K562 (cell line): ENCODE results near the gene ART4. TPM values are rescaled to one million over a fixed set of nuclear protein-coding genes. Genes with fewer than 3 reads are reported as not detected.

Experiments used
- ATAC-seq: fragments of 200-7000 bp; cut with Tn5 transposase; 3 replicates; pipeline ENCODE4 v1.9.1; 2020; ENCODE audit warnings: moderate library complexity
- BruUV-seq: library from RNA; stranded (reverse); fragments of 400-500 nt; replicated peaks from 2 replicates; lab custom pipeline; 2021; lab: Mats Ljungman, UMichigan
- CTCF ChIA-PET: fragments of 300-600 bp; formaldehyde crosslinking; extraction: SDS; loops from one replicate; lab custom pipeline; 2021; ENCODE audit warnings: low intra/inter-chr PET ratio; lab: Yijun Ruan, JAX
- POLR2A ChIA-PET: fragments of 300-600, 350-650 bp; sonication (Branson Sonifier 250); formaldehyde crosslinking; extraction: SDS; loops from one replicate; lab custom pipeline; 2021; ENCODE audit warnings: antibody characterized with exemption, inconsistent platforms; lab: Yijun Ruan, JAX
- DNase-seq, 4 experiments: peaks; one replicate each; pipeline versions ENCODE4 v3.0.0 to v3.0.0-alpha.2; 2011 to 2018; ENCODE audit warnings: low spot score in 3 of 4, mixed read lengths in 3 of 4; ENCODE audit errors: extremely low read depth in 1 of 4
- FAIRE-seq: peaks from 2 replicates; lab custom pipeline; 2011; peaks lifted over from hg19 to GRCh38; lab: Jason Lieb, UNC
- H2AFZ ChIP-seq: 2 replicates; pipeline ENCODE4 v1.6.0; 2011; ENCODE audit warnings: low read depth, low read length, control low read depth, inconsistent platforms
- H3K27ac ChIP-seq: fragments of 200-600 bp; 3 replicates; pipeline ENCODE4 v1.8.0; 2011; ENCODE audit warnings: low read depth, mild to moderate bottlenecking, control low read depth, inconsistent platforms, low read length, moderate library complexity, mixed read lengths; ENCODE audit errors: extremely low read depth
- H3K27me3 ChIP-seq, 2 experiments: fragments of 300-600 bp in 1 of 2; 2 replicates in 1 of 2; 3 replicates in 1 of 2; pipeline versions ENCODE4 v1.6.0 to v1.8.0; 2011; ENCODE audit warnings: inconsistent platforms in 2 of 2, low read length in 2 of 2, mild to moderate bottlenecking in 1 of 2, mixed read lengths in 1 of 2, moderate library complexity in 1 of 2; ENCODE audit not compliant: control insufficient read depth in 2 of 2, insufficient read depth in 2 of 2
- H3K36me3 ChIP-seq: fragments of 300-600 bp; 3 replicates; pipeline ENCODE4 v1.8.0; 2011; ENCODE audit warnings: mild to moderate bottlenecking, low read length, inconsistent platforms; ENCODE audit not compliant: control insufficient read depth, insufficient read depth
- H3K4me1 ChIP-seq, 2 experiments: fragments of 200-600 bp in 1 of 2; replicated peaks in 1 of 2; 2 replicates in 1 of 2; 3 replicates in 1 of 2; pipeline versions ENCODE4 v1.5.1 to v1.8.0; 2011; ENCODE audit warnings: inconsistent platforms in 2 of 2, low read length in 2 of 2, mild to moderate bottlenecking in 1 of 2, mixed read lengths in 1 of 2, moderate library complexity in 1 of 2; ENCODE audit not compliant: control insufficient read depth in 2 of 2, insufficient read depth in 2 of 2
- H3K4me2 ChIP-seq: 2 replicates; pipeline ENCODE4 v1.6.1; 2011; ENCODE audit warnings: low read length, control low read depth, inconsistent platforms, mixed read lengths; ENCODE audit not compliant: insufficient read depth
- H3K4me3 ChIP-seq: fragments of 200-600 bp; sonication (generic), shearing (Covaris generic); 2 replicates; pipeline ENCODE4 v1.5.1; 2016; ENCODE audit warnings: control low read depth, inconsistent platforms
- H3K79me2 ChIP-seq: fragments of 200-600 bp; 3 replicates; pipeline ENCODE4 v1.8.0; 2011; ENCODE audit warnings: low read length, inconsistent platforms; ENCODE audit not compliant: control insufficient read depth, insufficient read depth
- H3K9ac ChIP-seq, 2 experiments: 2 replicates each; pipeline versions ENCODE4 v1.6.0 to v1.6.1; 2011; ENCODE audit warnings: low read depth in 2 of 2, low read length in 2 of 2, control low read depth in 1 of 2, inconsistent platforms in 1 of 2, mild to moderate bottlenecking in 1 of 2, mixed read lengths in 1 of 2; ENCODE audit not compliant: insufficient read depth in 1 of 2
- H3K9me1 ChIP-seq: one replicate; pipeline ENCODE4 v1.6.0; 2011; ENCODE audit warnings: inconsistent platforms, mild to moderate bottlenecking, low read length, moderate library complexity; ENCODE audit not compliant: control insufficient read depth, insufficient read depth
- H3K9me3 ChIP-seq: replicated peaks from 2 replicates; pipeline ENCODE4 v1.5.1; 2011; ENCODE audit warnings: low read depth, low read length, inconsistent platforms; ENCODE audit not compliant: control insufficient read depth, insufficient read depth
- H4K20me1 ChIP-seq: replicated peaks from 2 replicates; pipeline ENCODE4 v1.6.1; 2011; ENCODE audit warnings: low read length, inconsistent platforms, mixed read lengths; ENCODE audit not compliant: control insufficient read depth, insufficient read depth
- ATF7 ChIP-seq: fragments of 450-650 bp; IDR thresholded peaks from 2 replicates; pipeline ENCODE4 v1.7.1; 2014; ENCODE audit warnings: mild to moderate bottlenecking, moderate library complexity
- CCNT2 ChIP-seq: IDR thresholded peaks from 2 replicates; pipeline ENCODE4 v1.6.1; 2011; ENCODE audit warnings: borderline replicate concordance, low read depth, mild to moderate bottlenecking, moderate library complexity, mixed read lengths, low read length; ENCODE audit not compliant: insufficient read length; ENCODE audit errors: extremely low read depth
- GABPA ChIP-seq: fragments of 200-800 bp; sonication (Bioruptor generic); conservative IDR thresholded peaks from 2 replicates; pipeline ENCODE4 v1.6.1; 2016; ENCODE audit warnings: low read depth, missing genetic modification characterization, missing compliant biosample characterization
- MEIS2 ChIP-seq: fragments of 450-650 bp; IDR thresholded peaks from 2 replicates; pipeline ENCODE4 v1.6.1; 2014; ENCODE audit warnings: mild to moderate bottlenecking; ENCODE audit not compliant: partially characterized antibody
- NFATC3 ChIP-seq: fragments of 450-650 bp; IDR thresholded peaks from 2 replicates; pipeline ENCODE4 v1.6.1; 2017; ENCODE audit warnings: mild to moderate bottlenecking
- SMARCE1 ChIP-seq: fragments of 450-650 bp; IDR thresholded peaks from 2 replicates; pipeline ENCODE4 v1.7.1; 2016; ENCODE audit warnings: mild to moderate bottlenecking
- SPI1 ChIP-seq: IDR thresholded peaks from 2 replicates; pipeline ENCODE4 v1.6.1; 2011; ENCODE audit warnings: low read depth, low read length, control low read depth, borderline replicate concordance
- STAT5A ChIP-seq: IDR thresholded peaks from 2 replicates; pipeline ENCODE4 v1.6.1; 2012; ENCODE audit warnings: low read length, inconsistent platforms, borderline replicate concordance
- TEAD2 ChIP-seq: fragments of 450-650 bp; IDR thresholded peaks from 2 replicates; pipeline ENCODE4 v1.6.1; 2016; ENCODE audit warnings: missing genetic modification characterization, control low read depth, missing compliant biosample characterization
- ZNF3 ChIP-seq: fragments of 250-450 bp; sonication (Bioruptor Pico); IDR thresholded peaks from 2 replicates; pipeline ENCODE4 v1.5.0; 2021; ENCODE audit warnings: mild to moderate bottlenecking, moderate library complexity
- WGBS: fragments of 100-300 bp; shearing (Covaris generic); methylation state at CpG from one replicate; pipeline ENCODE4 v1.1.6; 2016; ENCODE audit warnings: low coverage, mixed read lengths; ENCODE audit not compliant: insufficient coverage; ENCODE audit errors: missing lambda C conversion rate; 5-methylcytosine and 5-hydroxymethylcytosine counted together
- in situ Hi-C: fragments of 300-500 bp; cut with MboI; formaldehyde crosslinking; loops from 4 replicates; pipeline ENCODE4 v1.15.0; 2018; ENCODE audit warnings: inconsistent platforms, mixed read lengths
- intact Hi-C: fragments of 100-400 bp; cut with micrococcal nuclease; formaldehyde crosslinking; loops from 2 replicates; pipeline ENCODE4 v1.14.2; 2022
- polyA plus RNA-seq, 8 experiments: library from polyadenylated mRNA; depleted of rRNA in 4 of 8; stranded (reverse) in 5 of 8; unstranded in 3 of 8; fragments of >200 nt; fragmentation: Nextera tagmentation in 2 of 8; fragmentation: Illumina TruSeq in 1 of 8; extraction: Ambion mirVana in 2 of 8; extraction: Trizol in 1 of 8; gene quantifications; 2 replicates each; pipeline versions ENCODE4 v1.2.1 to v1.2.3, GENCODE V29; 2011 to 2014; ENCODE audit warnings: inconsistent platforms in 1 of 8, missing spikeins in 1 of 8
- total RNA-seq, 7 experiments: library from RNA; depleted of rRNA in 6 of 7; stranded (reverse); fragments of >200 nt in 6 of 7; fragmentation: Illumina TruSeq in 2 of 7; extraction: Trizol in 2 of 7; gene quantifications; 2 replicates each; pipeline versions ENCODE4 v1.2.1 to v1.2.3, GENCODE V29; 2011 to 2021; ENCODE audit warnings: low replicate concordance in 1 of 7
- TF ChIP-seq, protein P1 (sequence below), 2 experiments: fragments of 450-650 bp; IDR thresholded peaks; 2 replicates each; pipeline ENCODE4 v1.6.1; 2016; ENCODE audit warnings: mild to moderate bottlenecking in 2 of 2, borderline replicate concordance in 1 of 2, low read depth in 1 of 2, moderate library complexity in 1 of 2
- TF ChIP-seq, protein P2 (sequence below): fragments of 250-450 bp; sonication (Bioruptor Pico); IDR thresholded peaks from 2 replicates; pipeline ENCODE4 v1.4.0; 2020; ENCODE audit warnings: borderline replicate concordance

Gene ART4
- total and polyA plus RNA-seq, 9 of the 15 experiments (the other 6 are each of a cell fraction or from before 2014, with no cell fraction given), result 0.07 TPM; not detected in 8

DNA sequence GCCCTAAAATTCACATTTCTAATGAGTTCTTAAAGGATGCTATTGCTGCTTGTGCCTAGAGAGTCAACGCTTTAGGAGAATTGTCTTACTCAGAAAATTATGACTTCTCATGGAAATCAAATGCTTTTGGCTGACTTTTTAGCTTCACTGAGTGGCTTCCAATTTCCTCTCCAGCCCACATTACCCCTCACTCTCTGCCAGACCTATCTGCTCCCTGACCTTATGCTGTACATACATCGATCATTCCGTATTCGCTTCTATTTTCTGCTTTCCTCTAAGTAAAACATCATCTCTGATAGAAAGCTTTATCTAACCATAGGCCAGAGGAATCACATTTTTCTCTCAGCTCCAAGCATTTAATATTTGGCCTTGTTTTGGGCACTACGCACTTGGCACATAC, 16.8 kb downstream of the ART4 start:
- DNase-seq (no peak), ATAC-seq (no peak), FAIRE-seq (no peak)
- BruUV-seq, result no TSS peak
- ChIA-PET POLR2A (no interaction called here), CTCF (no interaction called here)
- H3K79me2 ChIP-seq, result no peaks in the 10 kb centered on the region
- H3K9me1 ChIP-seq, result no peaks in the 10 kb centered on the region
- no peaks in the 10 kb centered on the region for H4K20me1 ChIP-seq
- WGBS, result 7% methylated on average over 5 of the region's 5 CpGs
- H3K9me3 ChIP-seq, result no peaks in the 10 kb centered on the region
- no peak overlapping the region for H3K27ac ChIP-seq
- H3K27me3 ChIP-seq, result no peaks in the 10 kb centered on the region
- H3K4me2 ChIP-seq, result no peak overlapping the region
- no peak overlapping the region for H3K4me3 ChIP-seq
- intact Hi-C loops (no loop called here), in situ Hi-C loops (no loop called here)
- no peaks in the 10 kb centered on the region for H3K4me1 ChIP-seq
- H3K9ac ChIP-seq, result no peak overlapping the region
- H3K36me3 ChIP-seq, result no peaks in the 10 kb centered on the region
- no peak overlapping the region for H2AFZ ChIP-seq
- TF ChIP-seq NFATC3, result no peak
- no peak for TF ChIP-seq MEIS2
- no peak for TF ChIP-seq STAT5A
- TF ChIP-seq GABPA (tag), result no peak
- TF ChIP-seq CCNT2, result no peak
- TF ChIP-seq, protein P1, sequence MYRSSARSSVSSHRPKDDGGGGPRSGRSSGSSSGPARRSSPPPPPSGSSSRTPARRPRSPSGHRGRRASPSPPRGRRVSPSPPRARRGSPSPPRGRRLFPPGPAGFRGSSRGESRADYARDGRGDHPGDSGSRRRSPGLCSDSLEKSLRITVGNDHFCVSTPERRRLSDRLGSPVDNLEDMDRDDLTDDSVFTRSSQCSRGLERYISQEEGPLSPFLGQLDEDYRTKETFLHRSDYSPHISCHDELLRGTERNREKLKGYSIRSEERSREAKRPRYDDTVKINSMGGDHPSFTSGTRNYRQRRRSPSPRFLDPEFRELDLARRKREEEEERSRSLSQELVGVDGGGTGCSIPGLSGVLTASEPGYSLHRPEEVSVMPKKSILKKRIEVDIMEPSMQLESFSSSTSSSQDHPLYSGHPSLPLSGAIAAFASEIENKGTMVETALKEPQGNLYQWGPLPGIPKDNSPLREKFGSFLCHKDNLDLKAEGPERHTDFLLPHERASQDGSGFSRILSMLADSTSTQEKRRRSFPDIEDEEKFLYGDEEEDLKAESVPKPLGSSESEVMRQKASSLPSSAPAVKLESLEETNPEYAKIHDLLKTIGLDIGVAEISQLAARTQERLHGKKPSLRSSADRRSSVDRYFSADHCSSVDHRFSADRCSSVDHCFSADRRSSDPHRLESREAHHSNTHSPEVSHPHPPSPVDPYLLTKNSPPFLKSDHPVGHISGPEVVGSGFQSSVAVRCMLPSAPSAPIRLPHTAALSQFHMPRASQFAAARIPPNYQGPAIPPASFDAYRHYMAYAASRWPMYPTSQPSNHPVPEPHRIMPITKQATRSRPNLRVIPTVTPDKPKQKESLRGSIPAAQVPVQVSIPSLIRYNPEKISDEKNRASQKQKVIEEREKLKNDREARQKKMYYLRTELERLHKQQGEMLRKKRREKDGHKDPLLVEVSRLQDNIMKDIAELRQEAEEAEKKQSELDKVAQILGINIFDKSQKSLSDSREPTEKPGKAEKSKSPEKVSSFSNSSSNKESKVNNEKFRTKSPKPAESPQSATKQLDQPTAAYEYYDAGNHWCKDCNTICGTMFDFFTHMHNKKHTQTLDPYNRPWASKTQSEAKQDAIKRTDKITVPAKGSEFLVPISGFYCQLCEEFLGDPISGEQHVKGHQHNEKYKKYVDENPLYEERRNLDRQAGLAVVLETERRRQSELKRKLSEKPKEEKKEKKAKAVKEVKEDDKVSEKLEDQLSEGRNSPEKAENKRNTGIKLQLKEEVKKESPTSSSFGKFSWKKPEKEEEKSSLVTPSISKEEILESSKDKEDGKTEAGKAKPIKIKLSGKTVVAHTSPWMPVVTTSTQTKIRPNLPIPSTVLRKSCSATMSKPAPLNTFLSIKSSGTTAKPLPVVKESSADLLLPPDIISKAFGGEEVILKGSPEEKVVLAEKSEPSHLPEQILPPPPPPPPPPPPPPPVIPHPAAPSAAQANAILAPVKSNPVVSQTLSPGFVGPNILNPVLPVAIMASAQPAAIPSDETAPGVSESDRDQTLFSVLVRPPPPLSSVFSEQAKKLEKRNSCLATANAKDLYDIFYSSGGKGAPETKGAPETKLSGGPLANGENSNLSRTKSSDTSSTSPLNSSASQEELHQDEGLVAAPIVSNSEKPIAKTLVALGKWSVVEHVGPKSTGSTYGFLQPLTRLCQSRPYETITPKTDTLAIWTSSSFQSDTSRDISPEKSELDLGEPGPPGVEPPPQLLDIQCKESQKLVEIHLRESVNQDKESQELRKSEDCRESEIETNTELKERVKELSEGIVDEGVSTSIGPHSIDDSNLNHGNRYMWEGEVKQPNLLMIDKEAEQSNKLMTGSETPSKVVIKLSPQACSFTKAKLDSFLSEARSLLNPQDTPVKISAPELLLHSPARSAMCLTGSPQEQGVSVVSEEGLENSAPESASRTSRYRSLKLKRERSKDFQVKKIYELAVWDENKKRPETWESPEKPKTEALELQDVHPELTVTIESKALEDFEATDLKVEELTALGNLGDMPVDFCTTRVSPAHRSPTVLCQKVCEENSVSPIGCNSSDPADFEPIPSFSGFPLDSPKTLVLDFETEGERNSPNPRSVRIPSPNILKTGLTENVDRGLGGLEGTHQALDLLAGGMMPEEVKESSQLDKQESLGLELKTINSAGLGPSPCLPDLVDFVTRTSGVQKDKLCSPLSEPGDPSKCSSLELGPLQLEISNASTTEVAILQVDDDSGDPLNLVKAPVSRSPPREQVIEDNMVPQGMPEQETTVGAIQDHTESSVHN (IDR thresholded peaks at IDR 0.05; ENCODE audit: borderline replicate concordance in 1 of 2, low read depth in 1 of 2), result no peak
- TF ChIP-seq ATF7, result no peak
- TF ChIP-seq SMARCE1, result no peak
- TF ChIP-seq TEAD2 (tag), result no peak
- TF ChIP-seq, protein P2, sequence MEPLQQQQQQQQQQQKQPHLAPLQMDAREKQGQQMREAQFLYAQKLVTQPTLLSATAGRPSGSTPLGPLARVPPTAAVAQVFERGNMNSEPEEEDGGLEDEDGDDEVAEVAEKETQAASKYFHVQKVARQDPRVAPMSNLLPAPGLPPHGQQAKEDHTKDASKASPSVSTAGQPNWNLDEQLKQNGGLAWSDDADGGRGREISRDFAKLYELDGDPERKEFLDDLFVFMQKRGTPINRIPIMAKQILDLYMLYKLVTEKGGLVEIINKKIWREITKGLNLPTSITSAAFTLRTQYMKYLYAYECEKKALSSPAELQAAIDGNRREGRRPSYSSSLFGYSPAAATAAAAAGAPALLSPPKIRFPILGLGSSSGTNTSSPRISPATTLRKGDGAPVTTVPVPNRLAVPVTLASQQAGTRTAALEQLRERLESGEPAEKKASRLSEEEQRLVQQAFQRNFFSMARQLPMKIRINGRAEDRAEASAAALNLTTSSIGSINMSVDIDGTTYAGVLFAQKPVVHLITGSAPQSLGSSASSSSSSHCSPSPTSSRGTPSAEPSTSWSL (CRISPR knock-in tag), result no peak
- no peak for TF ChIP-seq SPI1
- no peak for TF ChIP-seq ZNF3
